K562 (cell line): Measurements from ENCODE around the gene CHAD. TPM values are rescaled to one million over a fixed set of nuclear protein-coding genes. Genes with fewer than 3 reads are reported as not detected.

Experiments used
- ATAC-seq: fragments of 200-7000 bp; cut with Tn5 transposase; 3 replicates; pipeline ENCODE4 v1.9.1; 2020; ENCODE audit warnings: moderate library complexity
- BruUV-seq: library from RNA; stranded (reverse); fragments of 400-500 nt; replicated peaks from 2 replicates; lab custom pipeline; 2021; lab: Mats Ljungman, UMichigan
- CTCF ChIA-PET: fragments of 300-600 bp; formaldehyde crosslinking; extraction: SDS; loops from one replicate; lab custom pipeline; 2021; ENCODE audit warnings: low intra/inter-chr PET ratio; lab: Yijun Ruan, JAX
- POLR2A ChIA-PET: fragments of 300-600, 350-650 bp; sonication (Branson Sonifier 250); formaldehyde crosslinking; extraction: SDS; loops from one replicate; lab custom pipeline; 2021; ENCODE audit warnings: antibody characterized with exemption, inconsistent platforms; lab: Yijun Ruan, JAX
- DNase-seq, 4 experiments: peaks; one replicate each; pipeline versions ENCODE4 v3.0.0 to v3.0.0-alpha.2; 2011 to 2018; ENCODE audit warnings: low spot score in 3 of 4, mixed read lengths in 3 of 4; ENCODE audit errors: extremely low read depth in 1 of 4
- FAIRE-seq: peaks from 2 replicates; lab custom pipeline; 2011; peaks lifted over from hg19 to GRCh38; lab: Jason Lieb, UNC
- H2AFZ ChIP-seq: 2 replicates; pipeline ENCODE4 v1.6.0; 2011; ENCODE audit warnings: low read depth, low read length, control low read depth, inconsistent platforms
- H3K27ac ChIP-seq: fragments of 200-600 bp; 3 replicates; pipeline ENCODE4 v1.8.0; 2011; ENCODE audit warnings: low read depth, mild to moderate bottlenecking, control low read depth, inconsistent platforms, low read length, moderate library complexity, mixed read lengths; ENCODE audit errors: extremely low read depth
- H3K27me3 ChIP-seq, 2 experiments: fragments of 300-600 bp in 1 of 2; 2 replicates in 1 of 2; 3 replicates in 1 of 2; pipeline versions ENCODE4 v1.6.0 to v1.8.0; 2011; ENCODE audit warnings: inconsistent platforms in 2 of 2, low read length in 2 of 2, mild to moderate bottlenecking in 1 of 2, mixed read lengths in 1 of 2, moderate library complexity in 1 of 2; ENCODE audit not compliant: control insufficient read depth in 2 of 2, insufficient read depth in 2 of 2
- H3K36me3 ChIP-seq: fragments of 300-600 bp; 3 replicates; pipeline ENCODE4 v1.8.0; 2011; ENCODE audit warnings: mild to moderate bottlenecking, low read length, inconsistent platforms; ENCODE audit not compliant: control insufficient read depth, insufficient read depth
- H3K4me1 ChIP-seq, 2 experiments: fragments of 200-600 bp in 1 of 2; replicated peaks in 1 of 2; 2 replicates in 1 of 2; 3 replicates in 1 of 2; pipeline versions ENCODE4 v1.5.1 to v1.8.0; 2011; ENCODE audit warnings: inconsistent platforms in 2 of 2, low read length in 2 of 2, mild to moderate bottlenecking in 1 of 2, mixed read lengths in 1 of 2, moderate library complexity in 1 of 2; ENCODE audit not compliant: control insufficient read depth in 2 of 2, insufficient read depth in 2 of 2
- H3K4me2 ChIP-seq: 2 replicates; pipeline ENCODE4 v1.6.1; 2011; ENCODE audit warnings: low read length, control low read depth, inconsistent platforms, mixed read lengths; ENCODE audit not compliant: insufficient read depth
- H3K4me3 ChIP-seq: fragments of 200-600 bp; sonication (generic), shearing (Covaris generic); 2 replicates; pipeline ENCODE4 v1.5.1; 2016; ENCODE audit warnings: control low read depth, inconsistent platforms
- H3K79me2 ChIP-seq: fragments of 200-600 bp; 3 replicates; pipeline ENCODE4 v1.8.0; 2011; ENCODE audit warnings: low read length, inconsistent platforms; ENCODE audit not compliant: control insufficient read depth, insufficient read depth
- H3K9ac ChIP-seq, 2 experiments: 2 replicates each; pipeline versions ENCODE4 v1.6.0 to v1.6.1; 2011; ENCODE audit warnings: low read depth in 2 of 2, low read length in 2 of 2, control low read depth in 1 of 2, inconsistent platforms in 1 of 2, mild to moderate bottlenecking in 1 of 2, mixed read lengths in 1 of 2; ENCODE audit not compliant: insufficient read depth in 1 of 2
- H3K9me1 ChIP-seq: one replicate; pipeline ENCODE4 v1.6.0; 2011; ENCODE audit warnings: inconsistent platforms, mild to moderate bottlenecking, low read length, moderate library complexity; ENCODE audit not compliant: control insufficient read depth, insufficient read depth
- H3K9me3 ChIP-seq: replicated peaks from 2 replicates; pipeline ENCODE4 v1.5.1; 2011; ENCODE audit warnings: low read depth, low read length, inconsistent platforms; ENCODE audit not compliant: control insufficient read depth, insufficient read depth
- H4K20me1 ChIP-seq: replicated peaks from 2 replicates; pipeline ENCODE4 v1.6.1; 2011; ENCODE audit warnings: low read length, inconsistent platforms, mixed read lengths; ENCODE audit not compliant: control insufficient read depth, insufficient read depth
- AFF4 ChIP-seq: sonication (generic); formaldehyde crosslinking; IDR thresholded peaks from 2 replicates; pipeline ENCODE4 v1.8.0; 2023; ENCODE audit warnings: mild to moderate bottlenecking, missing genetic modification reagents
- MED1 ChIP-seq: sonication (generic); formaldehyde crosslinking; IDR thresholded peaks from 2 replicates; pipeline ENCODE4 v1.8.1; 2023; ENCODE audit warnings: missing genetic modification reagents, borderline replicate concordance
- SAP30 ChIP-seq: fragments of 200-600 bp; sonication (generic); IDR thresholded peaks from 2 replicates; pipeline ENCODE4 v1.6.1; 2012; ENCODE audit warnings: borderline replicate concordance, low read depth, mild to moderate bottlenecking, moderate library complexity, low read length, control low read depth, inconsistent platforms; ENCODE audit not compliant: insufficient read depth, poor library complexity, severe bottlenecking
- SIN3A ChIP-seq, 2 experiments: fragments of 150-350 bp in 1 of 2; IDR thresholded peaks; 2 replicates each; pipeline ENCODE4 v1.6.1; 2011 to 2016; ENCODE audit warnings: borderline replicate concordance in 2 of 2, low read depth in 2 of 2, low read length in 2 of 2, mild to moderate bottlenecking in 2 of 2, moderate library complexity in 2 of 2; ENCODE audit not compliant: control insufficient read depth in 1 of 2
- ZNF695 ChIP-seq: fragments of 450-650 bp; formaldehyde crosslinking; IDR thresholded peaks from 2 replicates; pipeline ENCODE4 v1.4.0; 2020; ENCODE audit warnings: mild to moderate bottlenecking, moderate library complexity
- WGBS: fragments of 100-300 bp; shearing (Covaris generic); methylation state at CpG from one replicate; pipeline ENCODE4 v1.1.6; 2016; ENCODE audit warnings: low coverage, mixed read lengths; ENCODE audit not compliant: insufficient coverage; ENCODE audit errors: missing lambda C conversion rate; 5-methylcytosine and 5-hydroxymethylcytosine counted together
- in situ Hi-C: fragments of 300-500 bp; cut with MboI; formaldehyde crosslinking; loops from 4 replicates; pipeline ENCODE4 v1.15.0; 2018; ENCODE audit warnings: inconsistent platforms, mixed read lengths
- intact Hi-C: fragments of 100-400 bp; cut with micrococcal nuclease; formaldehyde crosslinking; loops from 2 replicates; pipeline ENCODE4 v1.14.2; 2022
- polyA plus RNA-seq, 8 experiments: library from polyadenylated mRNA; depleted of rRNA in 4 of 8; stranded (reverse) in 5 of 8; unstranded in 3 of 8; fragments of >200 nt; fragmentation: Nextera tagmentation in 2 of 8; fragmentation: Illumina TruSeq in 1 of 8; extraction: Ambion mirVana in 2 of 8; extraction: Trizol in 1 of 8; gene quantifications; 2 replicates each; pipeline versions ENCODE4 v1.2.1 to v1.2.3, GENCODE V29; 2011 to 2014; ENCODE audit warnings: inconsistent platforms in 1 of 8, missing spikeins in 1 of 8
- total RNA-seq, 7 experiments: library from RNA; depleted of rRNA in 6 of 7; stranded (reverse); fragments of >200 nt in 6 of 7; fragmentation: Illumina TruSeq in 2 of 7; extraction: Trizol in 2 of 7; gene quantifications; 2 replicates each; pipeline versions ENCODE4 v1.2.1 to v1.2.3, GENCODE V29; 2011 to 2021; ENCODE audit warnings: low replicate concordance in 1 of 7
- TF ChIP-seq, protein P1 (sequence below): sonication (generic); formaldehyde crosslinking; IDR thresholded peaks from 2 replicates; pipeline ENCODE4 v1.8.0; 2023; ENCODE audit warnings: missing genetic modification reagents, mild to moderate bottlenecking, borderline replicate concordance
- TF ChIP-seq, protein P2 (sequence below), 2 experiments: fragments of 450-650 bp; conservative IDR thresholded peaks; 2 replicates each; pipeline ENCODE4 v1.6.1; 2017; ENCODE audit warnings: mild to moderate bottlenecking in 2 of 2, moderate library complexity in 2 of 2

The CHAD gene
- total and polyA plus RNA-seq, 9 of the 15 experiments (the other 6 are each of a cell fraction or from before 2014, with no cell fraction given): not detected

GRCh38 chr17:50464736-50465135 is 3.9 kb downstream of the CHAD start (continued):
- TF ChIP-seq, protein P1, sequence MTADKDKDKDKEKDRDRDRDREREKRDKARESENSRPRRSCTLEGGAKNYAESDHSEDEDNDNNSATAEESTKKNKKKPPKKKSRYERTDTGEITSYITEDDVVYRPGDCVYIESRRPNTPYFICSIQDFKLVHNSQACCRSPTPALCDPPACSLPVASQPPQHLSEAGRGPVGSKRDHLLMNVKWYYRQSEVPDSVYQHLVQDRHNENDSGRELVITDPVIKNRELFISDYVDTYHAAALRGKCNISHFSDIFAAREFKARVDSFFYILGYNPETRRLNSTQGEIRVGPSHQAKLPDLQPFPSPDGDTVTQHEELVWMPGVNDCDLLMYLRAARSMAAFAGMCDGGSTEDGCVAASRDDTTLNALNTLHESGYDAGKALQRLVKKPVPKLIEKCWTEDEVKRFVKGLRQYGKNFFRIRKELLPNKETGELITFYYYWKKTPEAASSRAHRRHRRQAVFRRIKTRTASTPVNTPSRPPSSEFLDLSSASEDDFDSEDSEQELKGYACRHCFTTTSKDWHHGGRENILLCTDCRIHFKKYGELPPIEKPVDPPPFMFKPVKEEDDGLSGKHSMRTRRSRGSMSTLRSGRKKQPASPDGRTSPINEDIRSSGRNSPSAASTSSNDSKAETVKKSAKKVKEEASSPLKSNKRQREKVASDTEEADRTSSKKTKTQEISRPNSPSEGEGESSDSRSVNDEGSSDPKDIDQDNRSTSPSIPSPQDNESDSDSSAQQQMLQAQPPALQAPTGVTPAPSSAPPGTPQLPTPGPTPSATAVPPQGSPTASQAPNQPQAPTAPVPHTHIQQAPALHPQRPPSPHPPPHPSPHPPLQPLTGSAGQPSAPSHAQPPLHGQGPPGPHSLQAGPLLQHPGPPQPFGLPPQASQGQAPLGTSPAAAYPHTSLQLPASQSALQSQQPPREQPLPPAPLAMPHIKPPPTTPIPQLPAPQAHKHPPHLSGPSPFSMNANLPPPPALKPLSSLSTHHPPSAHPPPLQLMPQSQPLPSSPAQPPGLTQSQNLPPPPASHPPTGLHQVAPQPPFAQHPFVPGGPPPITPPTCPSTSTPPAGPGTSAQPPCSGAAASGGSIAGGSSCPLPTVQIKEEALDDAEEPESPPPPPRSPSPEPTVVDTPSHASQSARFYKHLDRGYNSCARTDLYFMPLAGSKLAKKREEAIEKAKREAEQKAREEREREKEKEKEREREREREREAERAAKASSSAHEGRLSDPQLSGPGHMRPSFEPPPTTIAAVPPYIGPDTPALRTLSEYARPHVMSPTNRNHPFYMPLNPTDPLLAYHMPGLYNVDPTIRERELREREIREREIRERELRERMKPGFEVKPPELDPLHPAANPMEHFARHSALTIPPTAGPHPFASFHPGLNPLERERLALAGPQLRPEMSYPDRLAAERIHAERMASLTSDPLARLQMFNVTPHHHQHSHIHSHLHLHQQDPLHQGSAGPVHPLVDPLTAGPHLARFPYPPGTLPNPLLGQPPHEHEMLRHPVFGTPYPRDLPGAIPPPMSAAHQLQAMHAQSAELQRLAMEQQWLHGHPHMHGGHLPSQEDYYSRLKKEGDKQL: no peak
- TF ChIP-seq SAP30 (no peak), SIN3A (IDR thresholded peaks at IDR 0.05; ENCODE audit: borderline replicate concordance in 2 of 2, control insufficient read depth in 1 of 2, low read depth in 2 of 2, low read length in 2 of 2) (no peak)

- Histone ChIP-seq H3K4me2 (no peak overlapping the region), H3K9me3 (no peaks in the 10 kb centered on the region), H3K9ac (no peak overlapping the region), H3K27me3 (peaks cover 10 to 74% of the 10 kb centered on the region in 2 experiments; a peak in 4 of 5 replicates), H3K27ac (no peak overlapping the region), H3K9me1 (no peaks in the 10 kb centered on the region), H4K20me1 (peaks cover 20% of the 10 kb centered on the region), H3K79me2 (no peaks in the 10 kb centered on the region), H3K4me1 (peaks cover 0 to 15% of the 10 kb centered on the region in 2 experiments; a peak in 2 of 5 replicates), H3K4me3 (no peak overlapping the region), H3K36me3 (no peaks in the 10 kb centered on the region), H2AFZ (no peak overlapping the region)
- POLR2A ChIA-PET: interaction anchor here (0.6 kb wide), 1 partner anchor 15 kb away, joined by 4 read pairs; no protein-coding TSS in a partner anchor
- no CpG with 5 or more reads among the region's 3 CpGs for WGBS
- no peak for FAIRE-seq
- peak in 2 of 4 experiments; percentile 44 to 49 for DNase-seq
- BruUV-seq: no TSS peak
- ATAC-seq: no peak
- in situ Hi-C loops (no loop called here), intact Hi-C loops (no loop called here)
- CTCF ChIA-PET: no interaction called here
- TF ChIP-seq ZNF695 (no peak), MED1 (no peak), AFF4 (CRISPR knock-in tag) (no peak)
- TF ChIP-seq, protein P2, sequence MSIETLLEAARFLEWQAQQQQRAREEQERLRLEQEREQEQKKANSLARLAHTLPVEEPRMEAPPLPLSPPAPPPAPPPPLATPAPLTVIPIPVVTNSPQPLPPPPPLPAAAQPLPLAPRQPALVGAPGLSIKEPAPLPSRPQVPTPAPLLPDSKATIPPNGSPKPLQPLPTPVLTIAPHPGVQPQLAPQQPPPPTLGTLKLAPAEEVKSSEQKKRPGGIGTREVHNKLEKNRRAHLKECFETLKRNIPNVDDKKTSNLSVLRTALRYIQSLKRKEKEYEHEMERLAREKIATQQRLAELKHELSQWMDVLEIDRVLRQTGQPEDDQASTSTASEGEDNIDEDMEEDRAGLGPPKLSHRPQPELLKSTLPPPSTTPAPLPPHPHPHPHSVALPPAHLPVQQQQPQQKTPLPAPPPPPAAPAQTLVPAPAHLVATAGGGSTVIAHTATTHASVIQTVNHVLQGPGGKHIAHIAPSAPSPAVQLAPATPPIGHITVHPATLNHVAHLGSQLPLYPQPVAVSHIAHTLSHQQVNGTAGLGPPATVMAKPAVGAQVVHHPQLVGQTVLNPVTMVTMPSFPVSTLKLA (conservative IDR thresholded peaks at IDR 0.05): no peak
Measured at GRCh38 chr17:50464121-50464520, 4.6 kb downstream of the CHAD start.
